HG03460 (cell line): Measurements from ENCODE around the gene CDH24.

ENCODE experiments used
- ATAC-seq: cut with Tn5 transposase; IDR thresholded peaks from one replicate; pipeline ENCODE4 v1.9.1; 2021; ENCODE audit not compliant: unreplicated experiment

CDH24 gene

GRCh38 chr14:23090254-23090636 is 32.9 kb upstream of the CDH24 start:
- ATAC-seq: no peak

DNA sequence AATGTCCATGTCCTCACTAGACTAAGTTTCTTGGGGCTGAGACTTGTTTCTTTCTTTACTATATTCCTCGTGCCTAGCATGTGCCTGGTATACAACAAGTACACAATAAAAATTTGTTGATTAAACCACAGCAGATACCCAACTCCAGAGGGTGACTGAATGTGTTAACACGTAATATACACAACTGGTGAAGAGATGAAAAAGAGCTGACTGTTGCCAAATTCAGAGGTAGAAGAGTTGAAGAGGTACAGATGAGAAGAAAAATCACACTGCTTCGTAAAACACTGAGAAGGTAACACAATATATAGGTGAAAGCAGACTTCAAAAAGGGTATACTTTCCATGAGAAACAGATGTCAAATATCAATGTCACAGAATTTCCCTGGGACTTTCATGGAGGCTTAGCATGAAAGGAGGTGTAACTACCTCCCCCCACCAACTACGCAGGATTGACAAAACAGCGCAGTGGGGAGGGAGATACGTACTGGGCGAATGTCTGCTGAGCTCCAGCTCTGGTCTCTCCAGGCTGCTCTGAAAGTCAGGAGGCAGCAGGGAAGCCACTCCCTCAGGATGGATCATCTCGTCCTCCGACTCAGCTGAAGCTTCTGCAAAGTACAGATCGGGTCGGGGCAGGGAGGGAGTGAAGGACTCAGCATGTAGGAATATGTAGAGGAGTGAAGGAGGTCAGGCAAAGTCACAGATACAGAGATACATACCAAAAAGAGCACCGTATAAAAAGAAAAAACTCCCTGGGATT is 32.4 kb upstream of the CDH24 start:
- no peak for ATAC-seq

DNA sequence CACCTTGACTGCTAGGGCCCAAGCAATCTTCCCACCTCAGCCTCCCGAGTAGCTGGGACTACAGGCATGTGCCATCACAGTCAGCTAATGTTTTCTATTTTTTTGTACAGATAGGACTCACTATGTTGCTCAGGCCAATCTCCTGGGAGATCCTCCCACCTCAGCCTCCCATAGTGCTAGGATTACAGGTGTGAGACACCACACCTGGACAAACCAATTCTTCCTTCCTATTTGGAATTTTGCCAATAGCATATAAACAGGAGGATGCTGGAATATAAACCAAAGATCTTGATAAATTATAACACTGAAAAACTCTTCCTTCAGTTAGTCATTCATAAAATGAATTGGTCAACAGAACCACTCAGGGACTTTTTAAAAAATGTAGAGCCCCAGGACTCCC is 29.2 kb upstream of the CDH24 start:
- ATAC-seq: no peak

GRCh38 chr14:23085458-23085857 is 28.1 kb upstream of the CDH24 start:
- no peak for ATAC-seq

DNA sequence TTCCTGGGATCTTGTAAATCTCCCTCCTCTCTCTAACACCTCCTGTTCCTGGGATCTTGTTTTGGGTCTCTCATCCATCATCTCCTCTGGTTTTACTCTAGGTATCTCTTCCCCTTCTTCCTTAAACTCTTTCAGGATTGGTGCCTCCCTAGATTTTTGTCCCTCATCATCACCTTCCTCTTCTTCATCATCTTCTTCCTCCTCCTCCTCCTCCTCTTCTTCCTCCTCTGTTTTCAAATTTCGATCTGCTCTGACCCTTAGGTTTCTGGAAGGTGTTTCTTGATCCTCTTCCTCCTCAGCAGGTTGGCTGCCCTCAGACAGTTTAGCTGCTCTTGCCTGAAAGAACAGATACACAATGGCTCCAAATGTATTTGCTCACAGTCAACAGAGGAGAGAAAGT is 23.2 kb upstream of the CDH24 start:
- ATAC-seq: no peak

DNA sequence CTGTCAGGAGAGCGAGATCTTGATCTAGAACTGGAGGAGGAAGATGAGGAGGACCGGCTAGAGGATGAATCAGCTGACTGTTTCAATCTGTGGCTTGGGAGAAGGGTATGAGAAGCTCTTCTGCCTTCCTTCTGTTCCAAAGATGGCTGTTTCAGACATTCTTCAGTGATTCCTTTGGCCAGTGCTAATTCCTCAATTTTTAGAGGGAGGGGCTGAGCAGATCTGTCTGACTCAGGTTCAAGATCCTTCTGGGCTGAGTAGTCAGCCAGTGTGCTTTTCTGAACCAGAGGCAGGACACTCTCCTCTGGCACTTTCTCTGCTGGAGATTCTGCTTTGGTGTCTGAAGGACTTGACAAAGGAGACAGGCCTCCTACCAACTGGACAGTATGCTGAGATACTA is 22.4 kb upstream of the CDH24 start:
- no peak for ATAC-seq

GRCh38 chr14:23078692-23079116 is 21.4 kb upstream of the CDH24 start:
- no peak for ATAC-seq

- no peak for ATAC-seq
Measured at GRCh38 chr14:23077962-23078361, 20.6 kb upstream of the CDH24 start.

DNA sequence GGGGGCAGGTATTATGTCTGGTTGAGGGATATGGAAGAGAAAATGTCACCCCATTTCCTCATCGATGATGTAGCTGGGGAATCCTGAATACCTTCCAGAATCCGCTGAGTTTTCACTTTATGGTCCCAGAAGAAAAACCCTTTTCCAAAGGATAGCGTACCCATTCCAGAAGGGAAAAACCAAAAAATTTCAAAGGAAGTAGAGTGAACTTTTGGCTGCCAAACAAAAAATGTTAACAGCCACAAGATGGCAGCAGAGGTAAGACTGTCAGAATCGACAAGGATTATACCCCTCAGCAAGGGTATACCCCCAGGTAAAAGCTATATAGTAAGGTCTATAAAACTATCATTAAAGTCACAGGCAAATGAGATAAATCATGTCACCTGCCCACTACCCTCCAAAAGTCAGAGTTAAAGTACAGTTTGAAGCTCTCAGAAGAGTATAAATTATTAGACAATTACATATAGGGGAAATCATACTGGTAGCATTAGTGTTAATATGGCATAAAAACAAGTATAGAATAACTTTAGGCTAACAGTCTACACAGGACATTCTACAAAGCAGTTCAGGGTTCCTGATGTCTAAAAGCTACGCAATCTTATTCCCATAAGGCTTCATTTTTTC is 19.6 kb upstream of the CDH24 start:
- no peak for ATAC-seq

- no peak for ATAC-seq
Measured at GRCh38 chr14:23074906-23075305, 17.6 kb upstream of the CDH24 start.

DNA sequence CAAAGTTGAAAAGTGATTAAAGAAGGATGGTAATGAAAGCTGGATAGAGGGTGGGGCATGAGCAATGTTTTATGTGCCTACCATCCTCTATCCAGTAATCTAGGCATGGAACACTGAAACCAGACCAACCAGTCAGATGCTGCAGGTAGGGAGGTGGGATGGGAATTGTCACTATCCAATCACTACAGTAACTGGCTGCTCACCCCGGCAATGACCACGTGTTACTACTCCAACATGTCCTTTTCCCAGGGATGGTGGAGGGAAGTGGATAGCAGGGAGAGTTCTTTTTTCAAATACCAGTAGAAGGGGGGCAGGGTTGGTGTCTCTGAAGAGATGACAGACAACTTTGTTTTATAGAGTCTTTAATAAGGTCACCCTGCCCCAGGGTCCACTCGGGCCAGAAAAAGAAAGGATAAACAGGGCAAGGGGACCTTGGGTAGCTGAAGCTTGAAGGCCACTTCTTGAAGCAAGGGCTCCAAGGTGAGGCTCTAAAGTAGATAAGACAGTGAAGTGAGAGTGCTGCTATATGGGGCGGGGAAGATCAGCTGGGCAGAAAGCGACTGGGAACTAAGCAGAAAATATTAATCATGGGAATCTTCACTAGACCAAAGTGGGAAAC is 14.7 kb upstream of the CDH24 start:
- ATAC-seq: no peak

- ATAC-seq: peak; percentile 93
Measured at GRCh38 chr14:23071244-23071920, 14.1 kb upstream of the CDH24 start.

DNA sequence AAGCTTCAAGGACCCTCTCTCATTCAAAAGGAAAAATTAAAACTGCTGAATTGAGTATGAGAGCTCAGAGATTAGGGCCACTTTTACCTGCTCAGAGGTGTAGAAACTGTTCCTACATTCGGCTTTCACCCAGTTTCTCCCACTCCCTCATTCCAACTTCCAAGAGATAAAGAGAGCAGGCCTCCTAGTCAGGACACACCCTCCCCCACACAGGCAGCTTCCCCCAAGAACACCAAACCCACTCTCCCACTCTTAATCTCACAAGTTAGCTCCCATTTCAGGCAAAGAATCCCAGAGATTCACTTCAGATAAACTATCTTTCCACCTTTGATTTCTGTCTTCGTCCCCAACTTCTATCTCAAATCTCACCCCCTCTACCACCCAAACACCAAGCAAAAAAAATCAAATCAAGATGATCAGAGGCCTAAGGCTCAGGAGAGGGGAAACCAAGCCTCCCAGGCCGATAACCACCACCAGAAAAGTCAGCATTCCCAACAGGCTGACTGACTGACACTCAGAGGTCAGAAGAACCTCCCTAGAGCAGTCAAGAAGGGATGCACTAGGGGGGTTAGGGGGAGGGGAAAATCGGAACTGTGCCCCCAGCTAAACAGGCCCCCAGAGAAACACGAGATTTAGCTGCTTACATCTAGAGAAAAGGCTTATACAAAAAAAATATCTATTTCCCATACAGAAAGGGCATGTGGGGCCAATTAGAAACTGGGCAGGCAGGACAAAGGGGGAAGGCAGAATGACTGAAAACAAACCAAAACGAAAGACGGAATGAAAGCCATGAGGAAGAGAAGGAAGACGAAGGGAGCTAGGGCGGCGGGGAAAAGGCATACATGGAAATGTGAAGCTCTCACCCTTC is 13.2 kb upstream of the CDH24 start:
- no peak for ATAC-seq

DNA sequence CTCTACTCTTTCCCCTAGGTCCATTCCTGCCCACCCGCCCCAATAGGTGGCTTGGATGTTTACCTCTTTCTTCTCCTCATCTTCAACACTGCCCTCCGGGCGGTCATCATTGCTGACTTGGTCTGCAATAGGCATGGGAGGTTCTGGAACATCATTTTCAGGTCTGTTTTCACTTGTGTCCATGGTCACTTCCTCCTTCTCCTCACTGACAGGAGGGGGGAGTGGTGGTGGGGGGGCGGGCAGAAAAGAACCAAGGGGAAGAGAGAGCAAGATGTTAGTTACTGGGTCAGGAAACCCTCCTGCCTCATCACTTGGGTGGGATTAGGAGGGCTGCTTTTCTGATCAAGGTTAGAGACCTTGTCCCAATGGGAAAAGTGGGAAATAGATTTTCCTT is 12.1 kb upstream of the CDH24 start:
- ATAC-seq: no peak

GRCh38 chr14:23068789-23069412 is 11.6 kb upstream of the CDH24 start:
- ATAC-seq: peak; percentile 67

DNA sequence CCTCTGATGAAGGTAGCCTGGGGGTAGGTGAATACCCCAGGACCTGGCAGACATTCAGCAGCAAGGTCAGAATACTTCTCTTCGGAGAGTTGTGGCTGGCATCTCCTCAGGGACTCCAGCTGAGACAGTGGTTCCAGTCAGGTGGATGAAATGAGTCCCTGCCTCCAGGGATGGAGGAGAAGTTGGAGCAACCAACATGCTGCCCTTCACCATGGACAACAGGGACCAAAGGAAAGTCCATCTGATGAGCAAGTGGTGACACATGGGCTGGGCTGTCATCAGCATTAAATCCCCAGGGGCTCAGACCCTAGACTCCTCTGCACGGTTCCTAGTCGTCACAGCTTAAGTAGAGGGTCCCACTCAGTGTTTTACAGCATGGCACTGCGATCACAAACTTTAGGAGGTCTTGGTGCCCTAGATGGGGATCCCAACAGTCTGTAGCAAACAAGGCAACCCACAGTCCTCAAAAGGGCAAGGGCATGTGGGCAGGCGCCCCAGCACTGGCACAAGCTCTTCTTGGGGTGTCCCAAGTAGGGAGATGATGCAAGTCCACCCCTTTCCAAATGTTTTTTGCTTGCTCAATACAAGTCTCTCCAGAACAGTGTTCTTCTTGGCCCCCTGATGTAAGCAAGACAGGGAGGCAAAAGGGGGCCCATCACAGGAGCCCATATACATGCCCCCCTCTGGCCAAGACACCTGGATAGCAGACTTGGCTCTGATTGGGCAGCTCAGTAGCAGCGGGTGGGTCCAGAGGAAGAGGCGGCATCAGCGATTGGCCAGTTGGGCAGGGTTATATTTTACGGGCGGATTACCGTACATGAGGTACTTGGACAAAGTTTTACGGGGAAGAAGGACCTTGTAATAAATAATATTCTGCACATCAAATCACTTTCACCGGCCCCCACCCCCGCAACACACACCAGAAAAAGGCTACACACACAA is 10.8 kb upstream of the CDH24 start:
- ATAC-seq: no peak

DNA sequence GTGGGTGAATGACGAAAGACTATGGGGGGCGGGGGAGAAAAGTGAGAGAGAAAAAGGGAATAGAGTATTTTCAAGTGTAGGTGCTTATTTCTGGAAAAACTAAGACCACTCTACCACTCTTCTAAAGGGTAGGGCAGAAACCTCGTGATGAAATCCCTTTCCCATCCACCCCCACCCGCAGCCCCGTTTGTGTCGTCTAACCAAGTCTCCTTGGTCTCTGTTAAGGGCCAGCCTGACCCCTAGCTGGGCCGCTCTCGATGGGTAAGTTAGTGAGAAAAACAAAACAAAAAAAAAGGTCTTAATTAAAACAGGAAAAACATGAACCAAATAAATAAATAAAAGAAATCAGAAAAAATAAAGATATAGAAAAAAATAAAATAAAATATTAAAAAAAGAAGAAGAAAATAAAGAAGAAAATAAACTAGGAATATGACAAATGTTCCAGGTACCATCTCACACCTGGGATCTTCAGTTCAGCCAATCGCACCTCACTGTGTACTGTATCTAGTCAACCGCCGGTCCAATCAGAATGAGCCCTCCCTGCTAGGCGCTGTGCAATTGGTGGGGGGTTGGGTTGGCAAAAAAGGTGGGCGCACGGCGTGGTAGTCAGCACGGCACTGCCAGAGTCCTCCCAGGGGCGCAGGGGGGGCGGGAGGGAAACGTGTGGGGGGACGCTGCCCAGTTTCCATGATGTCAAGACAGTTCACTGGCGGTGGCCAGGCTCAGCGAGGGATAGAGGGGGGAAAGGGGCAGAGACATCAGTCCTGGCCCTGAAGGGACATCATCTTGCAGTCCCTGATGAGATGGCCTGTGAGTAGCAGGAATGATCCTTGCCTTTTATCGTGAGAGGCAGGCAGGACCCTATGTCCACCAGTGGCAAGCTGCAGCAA is 9.8 kb upstream of the CDH24 start:
- no peak for ATAC-seq

DNA sequence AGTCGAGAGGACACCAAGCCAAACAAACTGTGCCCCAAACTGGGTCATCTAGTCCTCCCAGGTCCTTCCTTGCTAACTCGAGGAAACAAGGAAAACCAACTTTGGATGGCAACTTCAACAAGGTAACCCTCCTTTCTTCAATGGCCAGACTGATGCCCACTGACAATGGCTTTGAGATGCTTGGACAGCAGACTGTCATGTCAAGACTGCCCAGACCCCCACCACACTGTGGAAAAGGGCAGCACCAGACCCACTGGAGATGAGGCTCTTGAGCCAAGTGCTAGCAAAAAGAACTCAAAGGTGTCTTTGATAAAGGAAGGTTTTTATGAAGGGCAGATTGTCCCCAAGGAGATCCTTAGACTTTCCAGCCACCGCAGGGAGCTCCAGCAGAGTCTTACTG is 9.0 kb upstream of the CDH24 start:
- ATAC-seq: no peak
